Bronchial epithelial cell (primary cell): ENCODE measurements around the gene SH3BP2. TPM values are rescaled to one million over a fixed set of nuclear protein-coding genes. Genes with fewer than 3 reads are reported as not detected.
A peak's percentile ranks its signal among the peaks of the same experiment; 100 is the strongest.

Source experiments
- DNase-seq: peaks from one replicate; pipeline ENCODE4 v3.0.0-alpha.2; 2010; ENCODE audit warnings: low read depth
- FAIRE-seq: peaks from 2 replicates; lab custom pipeline; 2011; peaks lifted over from hg19 to GRCh38; lab: Jason Lieb, UNC
- H3K27me3 ChIP-seq: 2 replicates; pipeline ENCODE4 v1.5.1; 2011; ENCODE audit warnings: low read length; ENCODE audit not compliant: control insufficient read depth, insufficient read depth
- H3K36me3 ChIP-seq: 2 replicates; pipeline ENCODE4 v1.5.1; 2011; ENCODE audit warnings: low read length; ENCODE audit not compliant: control insufficient read depth, insufficient read depth
- H3K4me3 ChIP-seq: 2 replicates; pipeline ENCODE4 v1.5.1; 2011; ENCODE audit warnings: mild to moderate bottlenecking, low read depth, low read length, control low read depth
- CTCF ChIP-seq: IDR thresholded peaks from 2 replicates; pipeline ENCODE4 v1.5.1; 2011; ENCODE audit warnings: mild to moderate bottlenecking, moderate library complexity, low read length, control low read depth, inconsistent platforms; ENCODE audit not compliant: insufficient read depth, severe bottlenecking
- total RNA-seq: library from RNA; depleted of rRNA; stranded (reverse); fragments of >200 nt; gene quantifications from 2 replicates; pipeline ENCODE4 v1.2.1, GENCODE V29; 2014

Gene SH3BP2
- total RNA-seq, 1 donor from 2014 or later, result 31.1 TPM

GRCh38 chr4:2860391-2861348 is 67.8 kb downstream of the SH3BP2 start:
- DNase-seq (peak; percentile 31), FAIRE-seq (peak; percentile 7)
- no peaks in the 10 kb centered on the region for H3K36me3 ChIP-seq
- no peak for TF ChIP-seq CTCF
- H3K4me3 ChIP-seq, result no peak overlapping the region
- H3K27me3 ChIP-seq, result no peaks in the 10 kb centered on the region

- Histone ChIP-seq H3K27me3 (no peaks in the 10 kb centered on the region), H3K36me3 (no peaks in the 10 kb centered on the region), H3K4me3 (no peak overlapping the region)
- no peak for TF ChIP-seq CTCF
- FAIRE-seq, result no peak
- DNase-seq, result no peak
These were observed 68.9 kb downstream of the SH3BP2 start for GRCh38 chr4:2861631-2862436.

- no peak for TF ChIP-seq CTCF
- Histone ChIP-seq H3K36me3 (no peaks in the 10 kb centered on the region), H3K4me3 (no peak overlapping the region), H3K27me3 (no peaks in the 10 kb centered on the region)
- FAIRE-seq (no peak), DNase-seq (peak; percentile 25)
These were observed 69.6 kb downstream of the SH3BP2 start for GRCh38 chr4:2862528-2862927.

GRCh38 chr4:2863649-2864048 is 70.8 kb downstream of the SH3BP2 start:
- no peak for TF ChIP-seq CTCF
- no peaks in the 10 kb centered on the region for H3K27me3 ChIP-seq
- DNase-seq (no peak), FAIRE-seq (no peak)
- no peak overlapping the region for H3K4me3 ChIP-seq
- H3K36me3 ChIP-seq, result no peaks in the 10 kb centered on the region

- Histone ChIP-seq H3K36me3 (no peaks in the 10 kb centered on the region), H3K27me3 (no peaks in the 10 kb centered on the region), H3K4me3 (no peak overlapping the region)
- no peak for DNase-seq
- FAIRE-seq, result no peak
- no peak for TF ChIP-seq CTCF
These were observed 72.4 kb downstream of the SH3BP2 start for GRCh38 chr4:2865196-2865780.
